Cardiac fibroblast (primary cell): ENCODE data around the gene BLVRA.
A peak's percentile ranks its signal among the peaks of the same experiment; 100 is the strongest.

Experiments
- DNase-seq, 2 donors: peaks; one replicate each; pipeline versions ENCODE4 v3.0.0 to v3.0.0-alpha.2; 2010; ENCODE audit warnings: low read depth in 2 of 2
- H3K4me3 ChIP-seq, 2 donors: replicated peaks in 1 of 2; 1 replicate in 1 of 2; 2 replicates in 1 of 2; pipeline ENCODE4 v1.5.1; 2011; ENCODE audit warnings: low read depth in 2 of 2, low read length in 2 of 2, mild to moderate bottlenecking in 2 of 2, moderate library complexity in 1 of 2
- TF ChIP-seq, protein P1 (sequence below): IDR thresholded peaks from one replicate; pipeline ENCODE4 v1.5.1; 2011; ENCODE audit warnings: low read depth, mild to moderate bottlenecking, low read length, inconsistent platforms

Gene BLVRA

DNA sequence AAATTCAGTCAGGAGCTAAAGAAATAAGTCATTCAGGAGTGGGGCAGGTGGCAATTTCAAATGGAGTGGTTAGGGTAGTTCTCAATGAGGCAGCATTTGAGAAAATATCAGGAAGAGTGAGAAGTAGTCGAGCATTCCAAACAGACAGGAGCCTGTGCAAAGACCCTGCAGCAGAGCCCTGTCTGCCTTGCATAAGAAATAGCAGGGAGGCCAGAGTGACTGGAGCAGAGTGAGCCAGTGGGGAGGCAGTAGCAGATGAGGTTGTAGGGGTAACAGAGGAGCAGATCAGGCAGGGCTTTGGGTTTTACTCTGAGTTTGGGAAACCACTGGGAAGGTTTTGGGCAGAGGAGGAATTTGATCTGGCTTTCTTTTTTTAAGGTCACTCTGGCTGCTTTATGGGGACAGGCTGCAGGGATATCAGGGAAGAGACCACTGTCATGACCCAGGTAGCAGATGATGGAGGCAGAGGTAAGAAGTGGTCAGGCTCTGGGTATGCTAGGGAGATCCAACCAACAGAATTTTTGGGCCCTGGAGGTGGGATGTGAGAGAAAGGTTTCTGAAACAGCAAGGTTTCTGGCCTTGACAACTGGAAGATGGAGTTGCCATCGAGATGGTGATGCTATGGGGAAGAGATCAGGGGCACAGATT lies 1.3 kb upstream of the BLVRA start:
- no peak for DNase-seq
- TF ChIP-seq, protein P1, sequence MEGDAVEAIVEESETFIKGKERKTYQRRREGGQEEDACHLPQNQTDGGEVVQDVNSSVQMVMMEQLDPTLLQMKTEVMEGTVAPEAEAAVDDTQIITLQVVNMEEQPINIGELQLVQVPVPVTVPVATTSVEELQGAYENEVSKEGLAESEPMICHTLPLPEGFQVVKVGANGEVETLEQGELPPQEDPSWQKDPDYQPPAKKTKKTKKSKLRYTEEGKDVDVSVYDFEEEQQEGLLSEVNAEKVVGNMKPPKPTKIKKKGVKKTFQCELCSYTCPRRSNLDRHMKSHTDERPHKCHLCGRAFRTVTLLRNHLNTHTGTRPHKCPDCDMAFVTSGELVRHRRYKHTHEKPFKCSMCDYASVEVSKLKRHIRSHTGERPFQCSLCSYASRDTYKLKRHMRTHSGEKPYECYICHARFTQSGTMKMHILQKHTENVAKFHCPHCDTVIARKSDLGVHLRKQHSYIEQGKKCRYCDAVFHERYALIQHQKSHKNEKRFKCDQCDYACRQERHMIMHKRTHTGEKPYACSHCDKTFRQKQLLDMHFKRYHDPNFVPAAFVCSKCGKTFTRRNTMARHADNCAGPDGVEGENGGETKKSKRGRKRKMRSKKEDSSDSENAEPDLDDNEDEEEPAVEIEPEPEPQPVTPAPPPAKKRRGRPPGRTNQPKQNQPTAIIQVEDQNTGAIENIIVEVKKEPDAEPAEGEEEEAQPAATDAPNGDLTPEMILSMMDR, result no peak
- no peak overlapping the region for H3K4me3 ChIP-seq

GRCh38 chr7:43758822-43759683 lies 573 bp downstream of the BLVRA start:
- H3K4me3 ChIP-seq, result peak overlapping the region; percentile 51 to 68
- DNase-seq, result peak; percentile 41 to 49

GRCh38 chr7:43760861-43761260 lies 2.4 kb downstream of the BLVRA start:
- TF ChIP-seq, protein P1, result no peak

More at GRCh38 chr7:43758822-43759683, 573 bp downstream of the BLVRA start:
- TF ChIP-seq, protein P1, result no peak

DNA sequence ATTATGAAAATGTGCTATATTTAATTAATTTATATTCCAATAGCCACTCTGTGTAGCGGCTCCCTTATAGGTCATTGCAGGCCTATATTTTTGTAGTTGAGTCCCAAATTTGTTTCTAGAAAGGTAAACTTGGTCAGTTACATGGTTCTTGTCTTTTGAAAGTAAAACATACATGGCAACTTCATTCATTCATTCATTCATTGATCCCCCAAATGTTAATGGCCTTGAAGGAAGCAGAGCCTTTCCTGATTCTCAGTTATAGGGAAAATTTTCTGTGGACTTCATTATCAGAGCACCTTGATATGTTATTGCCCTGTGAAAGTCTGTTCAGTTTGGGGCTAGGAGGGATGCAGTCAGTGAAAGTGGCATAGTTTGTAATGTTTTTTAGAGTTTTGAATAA lies 2.9 kb downstream of the BLVRA start:
- TF ChIP-seq, protein P1, result no peak
- DNase-seq, result no peak
- H3K4me3 ChIP-seq, result no peak overlapping the region

More at GRCh38 chr7:43760861-43761260, 2.4 kb downstream of the BLVRA start:
- no peak for DNase-seq
- no peak overlapping the region for H3K4me3 ChIP-seq

GRCh38 chr7:43761938-43762692 lies 3.6 kb downstream of the BLVRA start:
- H3K4me3 ChIP-seq, result no peak overlapping the region
- TF ChIP-seq, protein P1, result no peak
- DNase-seq, result no peak

- no peak for DNase-seq
- H3K4me3 ChIP-seq, result no peak overlapping the region
- TF ChIP-seq, protein P1, result no peak
These were observed 4.7 kb downstream of the BLVRA start for GRCh38 chr7:43763183-43763582.
